Caco-2 (cell line): Measurements from ENCODE around the gene EFCAB9. TPM values are rescaled to one million over a fixed set of nuclear protein-coding genes. Genes with fewer than 3 reads are reported as not detected.
"Not testable (repeated sequence)": the region's sequence is repeated elsewhere in the genome, so short reads cannot be mapped to it uniquely, and the experiment has no call there.

Source experiments
- BruUV-seq: library from RNA; stranded (reverse); fragments of 400-500 nt; replicated peaks from 2 replicates; lab custom pipeline; 2021; lab: Mats Ljungman, UMichigan
- CTCF ChIA-PET: fragments of 300-600 bp; sonication (Branson Sonifier 250); formaldehyde crosslinking; loops from one replicate; lab custom pipeline; 2022; ENCODE audit warnings: antibody characterized with exemption; lab: Charles Lee
- POLR2A ChIA-PET: fragments of 300-600 bp; sonication (Branson Sonifier 250); formaldehyde crosslinking; loops from one replicate; lab custom pipeline; 2022; ENCODE audit warnings: antibody characterized with exemption; lab: Charles Lee
- DNase-seq, 2 experiments: peaks; one replicate each; pipeline versions ENCODE4 v3.0.0 to v3.0.0-alpha.2; 2020 to 2022
- H3K27me3 ChIP-seq: replicated peaks from 2 replicates; pipeline ENCODE4 v1.6.0; 2011; ENCODE audit warnings: low read length; ENCODE audit not compliant: control insufficient read depth, insufficient read depth
- H3K36me3 ChIP-seq: 2 replicates; pipeline ENCODE4 v1.5.1; 2011; ENCODE audit warnings: low read length; ENCODE audit not compliant: control insufficient read depth, insufficient read depth
- H3K4me1 ChIP-seq: fragments of 250-450 bp; sonication (Bioruptor Pico); 2 replicates; pipeline ENCODE4 v1.5.1; 2020; ENCODE audit warnings: mild to moderate bottlenecking
- H3K4me3 ChIP-seq: 2 replicates; pipeline ENCODE4 v1.5.1; 2011; ENCODE audit warnings: low read depth, mild to moderate bottlenecking, control low read depth, low read length
- H3K9me3 ChIP-seq: fragments of 250-450 bp; sonication (Bioruptor Pico); 2 replicates; pipeline ENCODE4 v1.5.1; 2020; ENCODE audit warnings: mild to moderate bottlenecking, moderate library complexity
- H3K27ac Mint-ChIP-seq: one replicate; pipeline ENCODE4 v1.8.0; 2022; ENCODE audit warnings: mixed read lengths; ENCODE audit not compliant: unreplicated experiment
- H3K27me3 Mint-ChIP-seq: one replicate; pipeline ENCODE4 v1.8.0; 2022; ENCODE audit warnings: mixed read lengths; ENCODE audit not compliant: insufficient read depth, unreplicated experiment
- H3K36me3 Mint-ChIP-seq: one replicate; pipeline ENCODE4 v1.8.0; 2022; ENCODE audit warnings: mild to moderate bottlenecking, mixed read lengths; ENCODE audit not compliant: insufficient read depth, unreplicated experiment
- H3K4me1 Mint-ChIP-seq: one replicate; pipeline ENCODE4 v1.8.0; 2022; ENCODE audit warnings: low read depth, mixed read lengths; ENCODE audit not compliant: unreplicated experiment
- H3K4me3 Mint-ChIP-seq: one replicate; pipeline ENCODE4 v1.8.0; 2022; ENCODE audit warnings: mild to moderate bottlenecking, moderate library complexity, mixed read lengths; ENCODE audit not compliant: unreplicated experiment
- H3K9me3 Mint-ChIP-seq: one replicate; pipeline ENCODE4 v1.8.0; 2022; ENCODE audit warnings: mixed read lengths; ENCODE audit not compliant: unreplicated experiment
- CTCF ChIP-seq, 2 experiments: fragments of 200-600 bp in 1 of 2; IDR thresholded peaks; 1 replicate in 1 of 2; 2 replicates in 1 of 2; pipeline versions ENCODE4 v1.5.1 to v1.8.0; 2011 to 2022; ENCODE audit warnings: antibody characterized with exemption in 1 of 2, control low read depth in 1 of 2, inconsistent platforms in 1 of 2, low read depth in 1 of 2, low read length in 1 of 2, mild to moderate bottlenecking in 1 of 2, moderate library complexity in 1 of 2; ENCODE audit not compliant: insufficient read depth in 1 of 2, severe bottlenecking in 1 of 2, unreplicated experiment in 1 of 2
- intact Hi-C: fragments of 100-400 bp; cut with micrococcal nuclease; formaldehyde crosslinking; loops from one replicate; pipeline ENCODE4 v1.10.0; 2022; ENCODE audit not compliant: unreplicated experiment
- total RNA-seq: library from RNA; stranded (reverse); gene quantifications from 2 replicates; pipeline ENCODE4 v1.2.3, GENCODE V29; 2022

Gene EFCAB9
- total RNA-seq, 1 experiment from 2014 or later = not detected

GRCh38 chr5:172148381-172148780, 45.6 kb upstream of the EFCAB9 start:
- no TSS peak for BruUV-seq
- no peak for DNase-seq
- TF ChIP-seq CTCF (IDR thresholded peaks at IDR 0.05; ENCODE audit: insufficient read depth in 1 of 2, low read depth in 1 of 2, low read length in 1 of 2, severe bottlenecking in 1 of 2, unreplicated experiment in 1 of 2) = no peak
- Mint-ChIP-seq H3K27me3 (no peaks in the 10 kb centered on the region), H3K9me3 (no peaks in the 10 kb centered on the region), H3K4me1 (peaks cover 41% of the 10 kb centered on the region), H3K4me3 (no peak overlapping the region), H3K27ac (no peak overlapping the region), H3K36me3 (no peaks in the 10 kb centered on the region)
- CTCF ChIA-PET = interaction anchor here (0.7 kb wide), 1 partner anchor 702 kb away, joined by 3 read pairs; no protein-coding TSS in a partner anchor
- no peaks in the 10 kb centered on the region for H3K36me3 ChIP-seq
- no peaks in the 10 kb centered on the region for H3K9me3 ChIP-seq
- peaks cover 36% of the 10 kb centered on the region for H3K4me1 ChIP-seq
- POLR2A ChIA-PET = no interaction called here
- intact Hi-C loops = no loop called here
- no peaks in the 10 kb centered on the region for H3K27me3 ChIP-seq
- no peak overlapping the region for H3K4me3 ChIP-seq

GRCh38 chr5:172149073-172149472, 44.9 kb upstream of the EFCAB9 start:
- no peaks in the 10 kb centered on the region for H3K9me3 Mint-ChIP-seq

GRCh38 chr5:172149481-172149880, 44.5 kb upstream of the EFCAB9 start:
- peaks cover 32% of the 10 kb centered on the region for H3K4me1 Mint-ChIP-seq

More at GRCh38 chr5:172149073-172149472, 44.9 kb upstream of the EFCAB9 start:
- no peak for DNase-seq
- intact Hi-C loops = no loop called here
- H3K9me3 ChIP-seq = no peaks in the 10 kb centered on the region
- no peaks in the 10 kb centered on the region for H3K27me3 ChIP-seq
- no peaks in the 10 kb centered on the region for H3K27me3 Mint-ChIP-seq
- TF ChIP-seq CTCF (IDR thresholded peaks at IDR 0.05; ENCODE audit: insufficient read depth in 1 of 2, low read depth in 1 of 2, low read length in 1 of 2, severe bottlenecking in 1 of 2, unreplicated experiment in 1 of 2) = no peak
- no peak overlapping the region for H3K4me3 Mint-ChIP-seq
- no peaks in the 10 kb centered on the region for H3K36me3 Mint-ChIP-seq
- peak overlapping the region; percentile 41 for H3K27ac Mint-ChIP-seq
- POLR2A ChIA-PET = no interaction called here
- H3K4me1 Mint-ChIP-seq = peaks cover 36% of the 10 kb centered on the region
- CTCF ChIA-PET = no interaction called here
- no peak overlapping the region for H3K4me3 ChIP-seq
- no TSS peak for BruUV-seq
- no peaks in the 10 kb centered on the region for H3K36me3 ChIP-seq
- peaks cover 29% of the 10 kb centered on the region for H3K4me1 ChIP-seq

More at GRCh38 chr5:172149481-172149880, 44.5 kb upstream of the EFCAB9 start:
- H3K27me3 Mint-ChIP-seq, H3K36me3 Mint-ChIP-seq, H3K4me3 ChIP-seq, DNase-seq, H3K27me3 ChIP-seq, H3K4me3 Mint-ChIP-seq, BruUV-seq, CTCF ChIA-PET, H3K9me3 ChIP-seq, intact Hi-C loops, H3K9me3 Mint-ChIP-seq, POLR2A ChIA-PET, H3K36me3 ChIP-seq: not testable (repeated sequence)
- peaks cover 25% of the 10 kb centered on the region for H3K4me1 ChIP-seq
- H3K27ac Mint-ChIP-seq = peak overlapping the region; percentile 41
